Measurements from ENCODE around the gene TRO. TPM values are rescaled to one million over a fixed set of nuclear protein-coding genes. Genes with fewer than 3 reads are reported as not detected.

TRO gene
- total RNA-seq, 2 donors from 2014 or later = 24.1 to 28.0 TPM

DNA sequence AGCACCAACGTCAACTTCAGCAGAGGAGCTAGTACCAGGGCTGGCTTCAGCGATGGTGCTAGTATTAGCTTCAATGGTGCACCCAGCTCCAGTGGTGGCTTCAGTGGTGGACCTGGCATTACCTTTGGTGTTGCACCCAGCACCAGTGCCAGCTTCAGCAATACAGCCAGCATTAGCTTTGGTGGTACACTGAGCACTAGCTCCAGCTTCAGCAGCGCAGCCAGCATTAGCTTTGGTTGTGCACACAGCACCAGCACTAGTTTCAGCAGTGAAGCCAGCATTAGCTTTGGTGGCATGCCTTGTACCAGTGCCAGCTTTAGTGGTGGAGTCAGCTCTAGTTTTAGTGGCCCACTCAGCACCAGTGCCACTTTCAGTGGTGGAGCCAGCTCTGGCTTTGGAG is 8.3 kb downstream of the TRO start:
- intact Hi-C loops (cut with DNase I) = no loop called here
- WGBS, 2 donors = 80 to 90% methylated on average over 1 to 3 of the region's 3 CpGs
- H3K9me3 ChIP-seq = no peaks in the 10 kb centered on the region
- no peak for ATAC-seq
- no peak overlapping the region for H3K4me3 ChIP-seq
- H3K36me3 ChIP-seq (replicated peaks in 1 of 2; ENCODE audit: insufficient read depth in 1 of 2, low read depth in 2 of 2) = no peaks in the 10 kb centered on the region
- no peaks in the 10 kb centered on the region for H3K27me3 ChIP-seq
- no peak for DNase-seq
- no peak overlapping the region for H3K27ac ChIP-seq
- no peaks in the 10 kb centered on the region for H3K4me1 ChIP-seq
- TF ChIP-seq POLR2A (IDR thresholded peaks at IDR 0.05) = no peak
- TF ChIP-seq, protein P1, sequence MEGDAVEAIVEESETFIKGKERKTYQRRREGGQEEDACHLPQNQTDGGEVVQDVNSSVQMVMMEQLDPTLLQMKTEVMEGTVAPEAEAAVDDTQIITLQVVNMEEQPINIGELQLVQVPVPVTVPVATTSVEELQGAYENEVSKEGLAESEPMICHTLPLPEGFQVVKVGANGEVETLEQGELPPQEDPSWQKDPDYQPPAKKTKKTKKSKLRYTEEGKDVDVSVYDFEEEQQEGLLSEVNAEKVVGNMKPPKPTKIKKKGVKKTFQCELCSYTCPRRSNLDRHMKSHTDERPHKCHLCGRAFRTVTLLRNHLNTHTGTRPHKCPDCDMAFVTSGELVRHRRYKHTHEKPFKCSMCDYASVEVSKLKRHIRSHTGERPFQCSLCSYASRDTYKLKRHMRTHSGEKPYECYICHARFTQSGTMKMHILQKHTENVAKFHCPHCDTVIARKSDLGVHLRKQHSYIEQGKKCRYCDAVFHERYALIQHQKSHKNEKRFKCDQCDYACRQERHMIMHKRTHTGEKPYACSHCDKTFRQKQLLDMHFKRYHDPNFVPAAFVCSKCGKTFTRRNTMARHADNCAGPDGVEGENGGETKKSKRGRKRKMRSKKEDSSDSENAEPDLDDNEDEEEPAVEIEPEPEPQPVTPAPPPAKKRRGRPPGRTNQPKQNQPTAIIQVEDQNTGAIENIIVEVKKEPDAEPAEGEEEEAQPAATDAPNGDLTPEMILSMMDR (IDR thresholded peaks at IDR 0.05) = no peak

DNA sequence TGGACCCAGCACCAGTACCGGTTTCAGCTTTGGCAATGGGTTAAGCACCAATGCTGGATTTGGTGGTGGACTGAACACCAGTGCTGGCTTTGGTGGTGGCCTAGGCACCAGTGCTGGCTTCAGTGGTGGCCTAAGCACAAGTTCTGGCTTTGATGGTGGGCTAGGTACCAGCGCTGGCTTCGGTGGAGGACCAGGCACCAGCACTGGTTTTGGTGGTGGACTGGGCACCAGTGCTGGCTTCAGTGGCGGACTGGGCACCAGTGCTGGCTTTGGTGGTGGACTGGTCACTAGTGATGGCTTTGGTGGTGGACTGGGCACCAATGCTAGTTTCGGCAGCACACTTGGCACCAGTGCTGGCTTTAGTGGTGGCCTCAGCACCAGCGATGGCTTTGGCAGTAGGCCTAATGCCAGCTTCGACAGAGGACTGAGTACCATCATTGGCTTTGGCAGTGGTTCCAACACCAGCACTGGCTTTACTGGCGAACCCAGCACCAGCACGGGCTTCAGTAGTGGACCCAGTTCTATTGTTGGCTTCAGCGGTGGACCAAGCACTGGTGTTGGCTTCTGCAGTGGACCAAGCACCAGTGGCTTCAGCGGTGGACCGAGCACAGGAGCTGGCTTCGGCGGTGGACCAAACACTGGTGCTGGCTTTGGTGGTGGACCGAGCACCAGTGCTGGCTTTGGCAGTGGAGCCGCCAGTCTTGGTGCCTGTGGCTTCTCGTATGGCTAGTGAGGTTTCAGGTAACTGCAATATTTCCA is 9.8 kb downstream of the TRO start:
- Histone ChIP-seq H3K27me3 (no peaks in the 10 kb centered on the region), H3K4me3 (no peak overlapping the region), H3K36me3 (replicated peaks in 1 of 2; ENCODE audit: insufficient read depth in 1 of 2, low read depth in 2 of 2) (no peaks in the 10 kb centered on the region), H3K27ac (no peak overlapping the region), H3K9me3 (no peaks in the 10 kb centered on the region), H3K4me1 (no peaks in the 10 kb centered on the region)
- intact Hi-C loops (cut with DNase I) = no loop called here
- no peak for TF ChIP-seq POLR2A (IDR thresholded peaks at IDR 0.05)
- TF ChIP-seq, protein P1 (IDR thresholded peaks at IDR 0.05) = no peak
- DNase-seq = no peak
- no peak for ATAC-seq
- WGBS, 2 donors = 84 to 100% methylated on average over 1 to 7 of the region's 17 CpGs

DNA sequence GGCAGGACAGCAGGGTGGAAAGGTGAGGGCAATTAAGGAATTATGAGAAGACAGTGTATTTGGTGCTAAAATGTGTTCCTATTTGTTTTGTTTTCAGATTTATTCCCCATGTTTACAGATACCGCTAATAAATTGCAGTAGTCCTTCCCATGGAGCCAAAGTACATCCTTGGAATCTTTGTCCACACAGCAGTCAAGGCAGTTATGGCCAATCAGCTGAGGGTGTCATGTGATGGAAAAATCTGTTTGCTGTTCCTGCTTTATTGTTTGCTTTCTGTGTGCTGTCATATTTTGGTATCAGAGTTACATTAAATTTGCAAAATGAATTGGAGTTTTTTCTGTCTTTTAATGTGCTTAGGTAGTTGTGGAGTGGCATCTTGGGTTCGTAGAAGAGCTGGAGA is 10.5 kb downstream of the TRO start:
- Histone ChIP-seq H3K4me3 (no peak overlapping the region), H3K27ac (no peak overlapping the region), H3K9me3 (no peaks in the 10 kb centered on the region), H3K4me1 (no peaks in the 10 kb centered on the region), H3K36me3 (replicated peaks in 1 of 2; ENCODE audit: insufficient read depth in 1 of 2, low read depth in 2 of 2) (no peaks in the 10 kb centered on the region), H3K27me3 (no peaks in the 10 kb centered on the region)
- TF ChIP-seq POLR2A (IDR thresholded peaks at IDR 0.05) = no peak
- TF ChIP-seq, protein P1 (IDR thresholded peaks at IDR 0.05) = no peak
- intact Hi-C loops (cut with DNase I) = no loop called here
- ATAC-seq (no peak), DNase-seq (no peak)
- 75 to 80% methylated on average over 2 of the region's 2 CpGs for WGBS, 2 donors

DNA sequence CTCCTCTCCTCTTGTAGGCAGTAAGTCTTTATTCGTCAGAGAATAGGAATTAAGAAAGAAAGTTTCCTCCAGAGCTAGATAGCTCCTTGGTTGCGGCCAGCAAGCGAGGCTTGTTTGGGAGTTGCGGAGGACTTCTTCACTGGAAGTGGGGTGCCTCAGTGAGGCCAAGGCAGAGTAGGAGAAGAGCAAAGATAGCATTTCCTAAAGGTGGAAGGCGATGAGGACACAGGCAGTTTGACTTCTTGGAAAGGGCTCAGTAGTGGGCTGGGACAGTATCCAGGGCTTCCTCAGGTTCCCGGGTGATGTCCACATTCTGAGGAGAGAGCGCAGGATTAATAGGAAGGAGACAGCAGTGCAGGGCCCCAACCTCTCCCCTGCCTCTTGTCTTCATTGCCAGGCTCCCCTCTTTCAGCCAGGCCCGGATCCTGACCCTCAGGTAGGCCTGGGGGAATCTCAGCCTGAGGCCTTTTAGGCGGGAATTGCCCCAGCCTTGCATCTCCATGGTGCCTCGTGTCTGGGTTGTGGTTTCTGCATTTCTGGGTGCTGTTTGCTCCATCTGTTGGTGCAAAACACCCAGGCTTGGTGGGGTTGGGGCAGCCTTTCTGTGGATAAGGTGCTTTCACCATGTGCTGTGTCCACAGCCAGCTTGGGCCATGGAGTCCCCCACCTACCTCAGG is 12.7 kb downstream of the TRO start:
- Histone ChIP-seq H3K27me3 (no peaks in the 10 kb centered on the region), H3K4me1 (no peaks in the 10 kb centered on the region), H3K27ac (no peak overlapping the region), H3K9me3 (no peaks in the 10 kb centered on the region), H3K36me3 (replicated peaks in 1 of 2; ENCODE audit: insufficient read depth in 1 of 2, low read depth in 2 of 2) (no peaks in the 10 kb centered on the region), H3K4me3 (no peak overlapping the region)
- no peak for DNase-seq
- no peak for ATAC-seq
- WGBS, 2 donors = 81 to 89% methylated on average over 8 to 9 of the region's 10 CpGs
- intact Hi-C loops (cut with DNase I) = no loop called here
- TF ChIP-seq, protein P1 (IDR thresholded peaks at IDR 0.05) = no peak
- TF ChIP-seq POLR2A (IDR thresholded peaks at IDR 0.05) = no peak
